Amniotic epithelial cell (primary cell): ENCODE measurements around the gene PPP1R14C.

Experiments
- DNase-seq: peaks from one replicate; pipeline ENCODE4 v3.0.0-alpha.2; 2010; ENCODE audit warnings: low read depth

PPP1R14C gene

GRCh38 chr6:150249261-150249660 lies 106.4 kb downstream of the PPP1R14C start:
- DNase-seq = peak; percentile 29

GRCh38 chr6:150250826-150251225 lies 108.0 kb downstream of the PPP1R14C start:
- no peak for DNase-seq

GRCh38 chr6:150251566-150252186 lies 108.8 kb downstream of the PPP1R14C start:
- DNase-seq = no peak

- DNase-seq = no peak
Observed at GRCh38 chr6:150252714-150253444, 110.0 kb downstream of the PPP1R14C start.

GRCh38 chr6:150253489-150253888 lies 110.6 kb downstream of the PPP1R14C start:
- no peak for DNase-seq

GRCh38 chr6:150254770-150255169 lies 111.9 kb downstream of the PPP1R14C start:
- no peak for DNase-seq

GRCh38 chr6:150255840-150256239 lies 113.0 kb downstream of the PPP1R14C start:
- DNase-seq = no peak

GRCh38 chr6:150256618-150257272 lies 113.9 kb downstream of the PPP1R14C start:
- DNase-seq = peak; percentile 81

- no peak for DNase-seq
Observed at GRCh38 chr6:150258381-150258780, 115.5 kb downstream of the PPP1R14C start.

GRCh38 chr6:150260931-150261330 lies 118.1 kb downstream of the PPP1R14C start:
- no peak for DNase-seq

GRCh38 chr6:150261997-150262697 lies 119.3 kb downstream of the PPP1R14C start:
- DNase-seq = no peak

- no peak for DNase-seq
Observed at GRCh38 chr6:150263765-150264404, 121.0 kb downstream of the PPP1R14C start.

GRCh38 chr6:150266309-150266708 lies 123.5 kb downstream of the PPP1R14C start:
- DNase-seq = no peak

GRCh38 chr6:150266963-150267685 lies 124.3 kb downstream of the PPP1R14C start:
- DNase-seq = no peak

- peak; percentile 65 for DNase-seq
Observed at GRCh38 chr6:150267686-150268561, 125.1 kb downstream of the PPP1R14C start.

GRCh38 chr6:150269130-150269856 lies 126.4 kb downstream of the PPP1R14C start:
- DNase-seq = no peak

GRCh38 chr6:150269857-150270223 lies 127.0 kb downstream of the PPP1R14C start:
- DNase-seq = peak; percentile 81

GRCh38 chr6:150270330-150271052 lies 127.6 kb downstream of the PPP1R14C start:
- DNase-seq = no peak

GRCh38 chr6:150271172-150271500 lies 128.3 kb downstream of the PPP1R14C start:
- no peak for DNase-seq
